Measurements from ENCODE around the gene LPCAT1.
"Not testable (repeated sequence)": the region's sequence is repeated elsewhere in the genome, so short reads cannot be mapped to it uniquely, and the experiment has no call there.

Gene LPCAT1

GRCh38 chr5:1523793-1524480 lies at the start of gene LPCAT1:
TSS of gene LPCAT1 (minus strand) at chr5:1523960. CDS start at chr5:1523844, 116 bp downstream.
- TF ChIP-seq ZFX (IDR thresholded peaks at IDR 0.05): no peak
- TF ChIP-seq CTCF (conservative IDR thresholded peaks at IDR 0.05): no peak
- H3K27ac ChIP-seq: peak within 1 kb of the TSS; percentile 72

GRCh38 chr5:1571875-1572274 lies 48.1 kb upstream of the LPCAT1 start:
- H3K27ac ChIP-seq: not testable (repeated sequence)

- H3K27ac ChIP-seq: no peak overlapping the region
- TF ChIP-seq ZFX (IDR thresholded peaks at IDR 0.05): no peak
- TF ChIP-seq CTCF (conservative IDR thresholded peaks at IDR 0.05): no peak
Observed at GRCh38 chr5:1570975-1571374, 47.2 kb upstream of the LPCAT1 start.

GRCh38 chr5:1568201-1568979 lies 44.6 kb upstream of the LPCAT1 start:
- TF ChIP-seq CTCF (conservative IDR thresholded peaks at IDR 0.05) (no peak), ZFX (IDR thresholded peaks at IDR 0.05) (no peak)
- no peak overlapping the region for H3K27ac ChIP-seq

GRCh38 chr5:1567527-1568200 lies 43.9 kb upstream of the LPCAT1 start:
- not testable (repeated sequence) for H3K27ac ChIP-seq

GRCh38 chr5:1565737-1566734 lies 42.3 kb upstream of the LPCAT1 start:
- no peak for TF ChIP-seq CTCF (conservative IDR thresholded peaks at IDR 0.05)
- no peak for TF ChIP-seq ZFX (IDR thresholded peaks at IDR 0.05)

GRCh38 chr5:1564824-1565736 lies 41.3 kb upstream of the LPCAT1 start:
- TF ChIP-seq CTCF (conservative IDR thresholded peaks at IDR 0.05) (no peak), ZFX (IDR thresholded peaks at IDR 0.05) (no peak)
- H3K27ac ChIP-seq: no peak overlapping the region

More at GRCh38 chr5:1565737-1566734, 42.3 kb upstream of the LPCAT1 start:
- H3K27ac ChIP-seq: no peak overlapping the region

Measured in C4-2B (cell line).